ENCODE results near the gene ARMS2.

ARMS2 gene

GRCh38 chr10:122487174-122487765, 32.8 kb downstream of the ARMS2 start:
- Histone ChIP-seq H3K9me3 (ENCODE audit: insufficient read depth, low read depth, low read length) (no peaks in the 10 kb centered on the region), H3K18ac (ENCODE audit: low read length) (no peak overlapping the region), H3K4me3 (ENCODE audit: low read depth, low read length) (no peak overlapping the region), H4K12ac (ENCODE audit: low read depth, low read length) (no peak overlapping the region), H3K27me3 (ENCODE audit: insufficient read depth, low read length) (no peaks in the 10 kb centered on the region), H2BK120ac (ENCODE audit: insufficient read depth, low read length, poor library complexity) (no peak overlapping the region), H3K4me1 (ENCODE audit: control insufficient read depth in 1 of 2, insufficient read depth in 2 of 2, low read length in 2 of 2) (peaks cover 27 to 30% of the 10 kb centered on the region in 2 experiments), H4K91ac (ENCODE audit: low read depth, low read length) (no peak overlapping the region), H3K4me2 (ENCODE audit: low read length) (no peak overlapping the region), H2BK5ac (ENCODE audit: low read depth, low read length, poor library complexity) (no peak overlapping the region), H3K14ac (ENCODE audit: low read length) (no peak overlapping the region), H3K4ac (ENCODE audit: low read depth, low read length) (no peak overlapping the region), H2AFZ (ENCODE audit: insufficient read depth, low read length, poor library complexity) (no peak overlapping the region), H2AK5ac (ENCODE audit: low read length) (no peak overlapping the region), H3K79me2 (ENCODE audit: control insufficient read depth, insufficient read depth, low read length, poor library complexity) (no peaks in the 10 kb centered on the region), H3K27ac (ENCODE audit: low read depth, low read length) (no peak overlapping the region), H2BK12ac (ENCODE audit: low read length) (peak overlapping the region; percentile 23), H3K9ac (ENCODE audit: low read length) (no peak overlapping the region), H3K36me3 (ENCODE audit: control insufficient read depth in 1 of 2, insufficient read depth in 2 of 2, low read length in 2 of 2) (peaks cover 4 to 8% of the 10 kb centered on the region in 2 experiments), H4K8ac (ENCODE audit: low read depth, low read length) (no peak overlapping the region), H3K79me1 (ENCODE audit: low read length) (peaks cover 22% of the 10 kb centered on the region), H3K23ac (ENCODE audit: low read length) (no peak overlapping the region)
- DNase-seq: no peak
- WGBS (ENCODE audit: extremely low coverage, insufficient coverage, insufficient read length): no CpG with 5 or more reads among the region's 16 CpGs

- Histone ChIP-seq H4K12ac (ENCODE audit: low read depth, low read length) (no peak overlapping the region), H2BK5ac (ENCODE audit: low read depth, low read length, poor library complexity) (no peak overlapping the region), H3K9me3 (ENCODE audit: insufficient read depth, low read depth, low read length) (no peaks in the 10 kb centered on the region), H4K8ac (ENCODE audit: low read depth, low read length) (no peak overlapping the region), H3K27ac (ENCODE audit: low read depth, low read length) (no peak overlapping the region), H4K91ac (ENCODE audit: low read depth, low read length) (peak overlapping the region; percentile 48), H3K18ac (ENCODE audit: low read length) (no peak overlapping the region), H3K27me3 (ENCODE audit: insufficient read depth, low read length) (no peaks in the 10 kb centered on the region), H3K4me2 (ENCODE audit: low read length) (no peak overlapping the region), H3K4me1 (ENCODE audit: control insufficient read depth in 1 of 2, insufficient read depth in 2 of 2, low read length in 2 of 2) (peaks cover 24 to 27% of the 10 kb centered on the region in 2 experiments), H3K23ac (ENCODE audit: low read length) (no peak overlapping the region), H3K79me2 (ENCODE audit: control insufficient read depth, insufficient read depth, low read length, poor library complexity) (no peaks in the 10 kb centered on the region), H3K79me1 (ENCODE audit: low read length) (peaks cover 15% of the 10 kb centered on the region), H2BK12ac (ENCODE audit: low read length) (peak overlapping the region; percentile 68), H3K14ac (ENCODE audit: low read length) (no peak overlapping the region), H3K4me3 (ENCODE audit: low read depth, low read length) (no peak overlapping the region), H3K9ac (ENCODE audit: low read length) (no peak overlapping the region), H3K36me3 (ENCODE audit: control insufficient read depth in 1 of 2, insufficient read depth in 2 of 2, low read length in 2 of 2) (peaks cover 10 to 17% of the 10 kb centered on the region in 2 experiments), H2AFZ (ENCODE audit: insufficient read depth, low read length, poor library complexity) (no peak overlapping the region), H3K4ac (ENCODE audit: low read depth, low read length) (no peak overlapping the region), H2AK5ac (ENCODE audit: low read length) (no peak overlapping the region), H2BK120ac (ENCODE audit: insufficient read depth, low read length, poor library complexity) (no peak overlapping the region)
- no peak for DNase-seq
- WGBS (ENCODE audit: extremely low coverage, insufficient coverage, insufficient read length): no CpG with 5 or more reads among the region's 4 CpGs
These were observed 35.8 kb downstream of the ARMS2 start for GRCh38 chr10:122490268-122490667.

GRCh38 chr10:122490786-122491680, 36.6 kb downstream of the ARMS2 start:
- Histone ChIP-seq H2BK12ac (ENCODE audit: low read length) (no peak overlapping the region), H3K18ac (ENCODE audit: low read length) (no peak overlapping the region), H3K23ac (ENCODE audit: low read length) (no peak overlapping the region), H4K91ac (ENCODE audit: low read depth, low read length) (peak overlapping the region; percentile 48), H2AK5ac (ENCODE audit: low read length) (no peak overlapping the region), H2BK120ac (ENCODE audit: insufficient read depth, low read length, poor library complexity) (no peak overlapping the region), H4K12ac (ENCODE audit: low read depth, low read length) (peak overlapping the region; percentile 47), H3K9me3 (ENCODE audit: insufficient read depth, low read depth, low read length) (no peaks in the 10 kb centered on the region), H3K14ac (ENCODE audit: low read length) (no peak overlapping the region), H3K4ac (ENCODE audit: low read depth, low read length) (no peak overlapping the region), H3K79me2 (ENCODE audit: control insufficient read depth, insufficient read depth, low read length, poor library complexity) (no peaks in the 10 kb centered on the region), H2BK5ac (ENCODE audit: low read depth, low read length, poor library complexity) (no peak overlapping the region), H3K4me2 (ENCODE audit: low read length) (no peak overlapping the region), H3K27ac (ENCODE audit: low read depth, low read length) (no peak overlapping the region), H3K4me3 (ENCODE audit: low read depth, low read length) (peak overlapping the region; percentile 2), H3K4me1 (ENCODE audit: control insufficient read depth in 1 of 2, insufficient read depth in 2 of 2, low read length in 2 of 2) (peaks cover 20 to 24% of the 10 kb centered on the region in 2 experiments), H3K79me1 (ENCODE audit: low read length) (peaks cover 11% of the 10 kb centered on the region), H3K9ac (ENCODE audit: low read length) (no peak overlapping the region), H3K27me3 (ENCODE audit: insufficient read depth, low read length) (no peaks in the 10 kb centered on the region), H3K36me3 (ENCODE audit: control insufficient read depth in 1 of 2, insufficient read depth in 2 of 2, low read length in 2 of 2) (peaks cover 10 to 17% of the 10 kb centered on the region in 2 experiments), H2AFZ (ENCODE audit: insufficient read depth, low read length, poor library complexity) (no peak overlapping the region), H4K8ac (ENCODE audit: low read depth, low read length) (no peak overlapping the region)
- WGBS (ENCODE audit: extremely low coverage, insufficient coverage, insufficient read length): no CpG with 5 or more reads among the region's 26 CpGs
- DNase-seq: no peak

- H2AK5ac ChIP-seq (ENCODE audit: low read length): peak overlapping the region; percentile 32
- no peaks in the 10 kb centered on the region for H3K79me2 ChIP-seq (ENCODE audit: control insufficient read depth, insufficient read depth, low read length, poor library complexity)
- no peak for DNase-seq
- no peak overlapping the region for H2AFZ ChIP-seq (ENCODE audit: insufficient read depth, low read length, poor library complexity)
- H3K36me3 ChIP-seq (ENCODE audit: control insufficient read depth in 1 of 2, insufficient read depth in 2 of 2, low read length in 2 of 2): peaks cover 10 to 17% of the 10 kb centered on the region in 2 experiments
- no peak overlapping the region for H4K91ac ChIP-seq (ENCODE audit: low read depth, low read length)
- no peak overlapping the region for H3K9ac ChIP-seq (ENCODE audit: low read length)
- H2BK5ac ChIP-seq (ENCODE audit: low read depth, low read length, poor library complexity): no peak overlapping the region
- no CpG with 5 or more reads among the region's 9 CpGs for WGBS (ENCODE audit: extremely low coverage, insufficient coverage, insufficient read length)
- no peaks in the 10 kb centered on the region for H3K9me3 ChIP-seq (ENCODE audit: insufficient read depth, low read depth, low read length)
- no peak overlapping the region for H4K12ac ChIP-seq (ENCODE audit: low read depth, low read length)
- H3K23ac ChIP-seq (ENCODE audit: low read length): no peak overlapping the region
- no peak overlapping the region for H2BK120ac ChIP-seq (ENCODE audit: insufficient read depth, low read length, poor library complexity)
- H3K4me2 ChIP-seq (ENCODE audit: low read length): no peak overlapping the region
- H3K4me3 ChIP-seq (ENCODE audit: low read depth, low read length): no peak overlapping the region
- H3K27me3 ChIP-seq (ENCODE audit: insufficient read depth, low read length): no peaks in the 10 kb centered on the region
- H3K18ac ChIP-seq (ENCODE audit: low read length): no peak overlapping the region
- no peak overlapping the region for H3K4ac ChIP-seq (ENCODE audit: low read depth, low read length)
- H3K4me1 ChIP-seq (ENCODE audit: control insufficient read depth in 1 of 2, insufficient read depth in 2 of 2, low read length in 2 of 2): peaks cover 15 to 18% of the 10 kb centered on the region in 2 experiments
- no peak overlapping the region for H2BK12ac ChIP-seq (ENCODE audit: low read length)
- H4K8ac ChIP-seq (ENCODE audit: low read depth, low read length): peak overlapping the region; percentile 15
- H3K27ac ChIP-seq (ENCODE audit: low read depth, low read length): no peak overlapping the region
- peaks cover 7% of the 10 kb centered on the region for H3K79me1 ChIP-seq (ENCODE audit: low read length)
- no peak overlapping the region for H3K14ac ChIP-seq (ENCODE audit: low read length)
These were observed 37.6 kb downstream of the ARMS2 start for GRCh38 chr10:122492006-122492405.

Measured in trophoblast cell (in vitro differentiated cells and primary cell).